H1 (cell line): ENCODE data around the gene EBLN2.

Experiments used
- BACH1 ChIP-seq: IDR thresholded peaks from 2 replicates; pipeline ENCODE4 v1.6.1; 2012; ENCODE audit warnings: low read length, improper control_type of control experiment
- EGR1 ChIP-seq: IDR thresholded peaks from 2 replicates; pipeline ENCODE4 v1.6.1; 2011; ENCODE audit warnings: low read depth, low read length, borderline replicate concordance
- EP300 ChIP-seq, 2 experiments: IDR thresholded peaks; 1 replicate in 1 of 2; 2 replicates in 1 of 2; pipeline ENCODE4 v1.6.1; 2011 to 2012; ENCODE audit warnings: low read depth in 2 of 2, low read length in 2 of 2, mild to moderate bottlenecking in 2 of 2, borderline replicate concordance in 1 of 2, inconsistent platforms in 1 of 2, moderate library complexity in 1 of 2
- EZH2 ChIP-seq: fragments of 200-600 bp; sonication (generic); IDR thresholded peaks from 2 replicates; pipeline ENCODE4 v1.7.1; 2012; ENCODE audit warnings: low read depth, mild to moderate bottlenecking, moderate library complexity, low read length, inconsistent platforms; ENCODE audit not compliant: severe bottlenecking
- PHF8 ChIP-seq: fragments of 200-600 bp; sonication (generic); conservative IDR thresholded peaks from 2 replicates; pipeline ENCODE4 v1.7.1; 2012; ENCODE audit warnings: low read depth, mild to moderate bottlenecking, inconsistent platforms, low read length, moderate library complexity
- POLR2AphosphoS5 ChIP-seq: IDR thresholded peaks from 2 replicates; pipeline ENCODE4 v1.6.1; 2011; ENCODE audit warnings: low read depth, low read length
- SP1 ChIP-seq: IDR thresholded peaks from 2 replicates; pipeline ENCODE4 v1.6.1; 2011; ENCODE audit warnings: low read depth, low read length
- ZNF274 ChIP-seq: IDR thresholded peaks from 2 replicates; pipeline ENCODE4 v1.7.0; 2012; ENCODE audit warnings: low read length, borderline replicate concordance; ENCODE audit errors: extremely low read depth
- TF ChIP-seq, protein P1 (sequence below), 3 experiments: IDR thresholded peaks; 1 replicate in 2 of 3; 2 replicates in 1 of 3; pipeline versions ENCODE4 v1.5.1 to v1.6.1; 2011; ENCODE audit warnings: low read length in 3 of 3, mild to moderate bottlenecking in 3 of 3, inconsistent platforms in 2 of 3, low read depth in 1 of 3, moderate library complexity in 1 of 3; ENCODE audit not compliant: insufficient read depth in 1 of 3; ENCODE audit errors: control extremely low read depth in 1 of 3
- TF ChIP-seq, protein P2 (sequence below): IDR thresholded peaks from 2 replicates; pipeline ENCODE4 v1.6.1; 2011; ENCODE audit warnings: low read depth, mild to moderate bottlenecking, low read length; ENCODE audit not compliant: insufficient read depth

DNA sequence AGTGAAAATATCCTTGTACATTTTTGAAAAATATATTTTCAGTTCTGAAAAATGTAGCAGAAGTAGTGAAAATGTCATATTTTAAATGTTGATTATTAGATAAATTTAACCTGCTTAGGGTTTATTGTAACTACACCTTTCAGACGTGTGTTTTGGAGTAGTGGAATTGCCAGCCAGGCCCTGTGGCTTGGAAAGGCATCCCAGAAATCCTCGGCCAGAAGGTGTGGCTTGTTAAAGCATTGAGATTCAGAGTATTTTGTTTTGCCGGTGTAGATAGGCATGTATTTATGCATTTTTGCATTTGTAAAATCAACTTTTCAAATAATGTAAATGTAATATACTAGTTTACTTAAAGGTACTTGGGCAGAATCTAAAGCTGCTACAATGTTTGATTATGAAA, 7.0 kb downstream of the EBLN2 start:
- TF ChIP-seq EP300 (IDR thresholded peaks at IDR 0.05; ENCODE audit: borderline replicate concordance in 1 of 2, low read depth in 2 of 2, low read length in 2 of 2), result no peak
- no peak for TF ChIP-seq EZH2
- TF ChIP-seq, protein P1, sequence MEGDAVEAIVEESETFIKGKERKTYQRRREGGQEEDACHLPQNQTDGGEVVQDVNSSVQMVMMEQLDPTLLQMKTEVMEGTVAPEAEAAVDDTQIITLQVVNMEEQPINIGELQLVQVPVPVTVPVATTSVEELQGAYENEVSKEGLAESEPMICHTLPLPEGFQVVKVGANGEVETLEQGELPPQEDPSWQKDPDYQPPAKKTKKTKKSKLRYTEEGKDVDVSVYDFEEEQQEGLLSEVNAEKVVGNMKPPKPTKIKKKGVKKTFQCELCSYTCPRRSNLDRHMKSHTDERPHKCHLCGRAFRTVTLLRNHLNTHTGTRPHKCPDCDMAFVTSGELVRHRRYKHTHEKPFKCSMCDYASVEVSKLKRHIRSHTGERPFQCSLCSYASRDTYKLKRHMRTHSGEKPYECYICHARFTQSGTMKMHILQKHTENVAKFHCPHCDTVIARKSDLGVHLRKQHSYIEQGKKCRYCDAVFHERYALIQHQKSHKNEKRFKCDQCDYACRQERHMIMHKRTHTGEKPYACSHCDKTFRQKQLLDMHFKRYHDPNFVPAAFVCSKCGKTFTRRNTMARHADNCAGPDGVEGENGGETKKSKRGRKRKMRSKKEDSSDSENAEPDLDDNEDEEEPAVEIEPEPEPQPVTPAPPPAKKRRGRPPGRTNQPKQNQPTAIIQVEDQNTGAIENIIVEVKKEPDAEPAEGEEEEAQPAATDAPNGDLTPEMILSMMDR (IDR thresholded peaks at IDR 0.05; ENCODE audit: control extremely low read depth in 1 of 3, insufficient read depth in 1 of 3, low read depth in 1 of 3, low read length in 3 of 3), result no peak
- TF ChIP-seq, protein P2, sequence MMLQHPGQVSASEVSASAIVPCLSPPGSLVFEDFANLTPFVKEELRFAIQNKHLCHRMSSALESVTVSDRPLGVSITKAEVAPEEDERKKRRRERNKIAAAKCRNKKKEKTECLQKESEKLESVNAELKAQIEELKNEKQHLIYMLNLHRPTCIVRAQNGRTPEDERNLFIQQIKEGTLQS, result no peak
- TF ChIP-seq EGR1, result no peak
- no peak for TF ChIP-seq PHF8
- TF ChIP-seq POLR2AphosphoS5, result no peak
- no peak for TF ChIP-seq SP1
- TF ChIP-seq BACH1, result no peak
- TF ChIP-seq ZNF274, result no peak
